H1 (cell line): ENCODE data around the gene N4BP3. TPM values are rescaled to one million over a fixed set of nuclear protein-coding genes. Genes with fewer than 3 reads are reported as not detected.

ENCODE experiments used
- CTCF ChIA-PET: fragments of 300-600 bp; sonication (Branson Sonifier 250); formaldehyde crosslinking; loops from one replicate; lab custom pipeline; 2021; ENCODE audit not compliant: partially characterized antibody; lab: Charles Lee
- POLR2A ChIA-PET: fragments of 300-600 bp; sonication (Branson Sonifier 250); formaldehyde crosslinking; loops from one replicate; lab custom pipeline; 2021; ENCODE audit warnings: inconsistent platforms; ENCODE audit not compliant: partially characterized antibody; lab: Charles Lee
- DNase-seq, 2 experiments: peaks; one replicate each; pipeline versions ENCODE4 v3.0.0 to v3.0.0-alpha.2; 2010 to 2022; ENCODE audit warnings: low spot score in 2 of 2, low read depth in 1 of 2, mixed read lengths in 1 of 2
- FAIRE-seq: peaks from 2 replicates; lab custom pipeline; 2011; peaks lifted over from hg19 to GRCh38; lab: Jason Lieb, UNC
- H2AFZ ChIP-seq: 2 replicates; pipeline ENCODE4 v1.8.1; 2012; ENCODE audit warnings: low read length, inconsistent platforms
- H2AK5ac ChIP-seq: 2 replicates; pipeline ENCODE4 v1.6.1; 2013; ENCODE audit warnings: low read depth, low read length
- H2BK120ac ChIP-seq: replicated peaks from 2 replicates; pipeline ENCODE3; 2013; ENCODE audit warnings: low read depth, low read length, inconsistent platforms
- H2BK12ac ChIP-seq: 2 replicates; pipeline ENCODE4 v1.6.1; 2013; ENCODE audit warnings: low read depth, low read length
- H2BK15ac ChIP-seq: 2 replicates; pipeline ENCODE4 v1.6.1; 2013; ENCODE audit warnings: low read length
- H2BK20ac ChIP-seq: 2 replicates; pipeline ENCODE4 v1.6.1; 2013; ENCODE audit warnings: low read length
- H2BK5ac ChIP-seq: 2 replicates; pipeline ENCODE4 v1.6.1; 2013; ENCODE audit warnings: low read depth, low read length
- H3K14ac ChIP-seq: 2 replicates; pipeline ENCODE4 v1.6.1; 2013; ENCODE audit warnings: inconsistent platforms; ENCODE audit not compliant: insufficient read length
- H3K18ac ChIP-seq: 2 replicates; pipeline ENCODE4 v1.6.1; 2013; ENCODE audit warnings: low read length; ENCODE audit errors: extremely low read depth
- H3K23ac ChIP-seq: 2 replicates; pipeline ENCODE4 v1.6.1; 2013; ENCODE audit warnings: inconsistent platforms; ENCODE audit not compliant: insufficient read length
- H3K23me2 ChIP-seq: 2 replicates; pipeline ENCODE4 v1.6.1; 2013; ENCODE audit warnings: low read depth, low read length
- H3K27ac ChIP-seq: 2 replicates; pipeline ENCODE4 v1.6.1; 2011; ENCODE audit warnings: low read depth, low read length, inconsistent platforms
- H3K27me3 ChIP-seq, 4 experiments: replicated peaks in 1 of 4; 1 replicate in 1 of 4; 2 replicates in 3 of 4; pipeline versions ENCODE4 v1.6.1 to v1.8.1; 2011 to 2013; ENCODE audit warnings: low read length in 3 of 4, mild to moderate bottlenecking in 3 of 4, inconsistent platforms in 2 of 4, mixed read lengths in 2 of 4, moderate library complexity in 1 of 4; ENCODE audit not compliant: control insufficient read depth in 3 of 4, insufficient read depth in 3 of 4; ENCODE audit errors: extremely low read depth in 1 of 4
- H3K36me3 ChIP-seq, 4 experiments: 2 replicates each; pipeline versions ENCODE4 v1.6.1 to v1.8.1; 2011 to 2013; ENCODE audit warnings: mild to moderate bottlenecking in 4 of 4, low read length in 3 of 4, moderate library complexity in 2 of 4, control low read depth in 1 of 4, inconsistent platforms in 1 of 4; ENCODE audit not compliant: insufficient read depth in 4 of 4, control insufficient read depth in 2 of 4
- H3K4ac ChIP-seq: replicated peaks from 2 replicates; pipeline ENCODE3; 2013; ENCODE audit warnings: low read length, low read depth, mixed read lengths, inconsistent platforms; ENCODE audit not compliant: insufficient read length
- H3K4me1 ChIP-seq, 4 experiments: replicated peaks in 1 of 4; 1 replicate in 1 of 4; 2 replicates in 3 of 4; pipeline versions ENCODE4 v1.6.1 to v1.8.1; 2011 to 2013; ENCODE audit warnings: low read length in 3 of 4, inconsistent platforms in 2 of 4, mixed read lengths in 1 of 4; ENCODE audit not compliant: insufficient read depth in 4 of 4, control insufficient read depth in 3 of 4
- H3K4me2 ChIP-seq, 2 experiments: 2 replicates each; pipeline versions ENCODE4 v1.6.1 to v1.8.1; 2011 to 2013; ENCODE audit warnings: low read depth in 2 of 2, low read length in 2 of 2, control low read depth in 1 of 2, inconsistent platforms in 1 of 2, mild to moderate bottlenecking in 1 of 2; ENCODE audit not compliant: insufficient read depth in 1 of 2
- H3K4me3 ChIP-seq, 4 experiments: fragments of 200-600, 300-600 bp in 1 of 4; sonication (generic), shearing (Covaris generic), sonication (Bioruptor Twin) in 1 of 4; 2 replicates each; pipeline versions ENCODE4 v1.5.1 to v1.8.1; 2011 to 2016; ENCODE audit warnings: low read length in 4 of 4, low read depth in 3 of 4, control low read depth in 2 of 4, inconsistent platforms in 2 of 4, mild to moderate bottlenecking in 2 of 4, mixed read lengths in 1 of 4, moderate library complexity in 1 of 4; ENCODE audit not compliant: insufficient read depth in 2 of 4; ENCODE audit errors: extremely low read depth in 1 of 4
- H3K56ac ChIP-seq: replicated peaks from 2 replicates; pipeline ENCODE3; 2013; ENCODE audit warnings: low read depth, mild to moderate bottlenecking, mixed read lengths, low read length, inconsistent platforms; ENCODE audit not compliant: insufficient read length
- H3K79me1 ChIP-seq: 2 replicates; pipeline ENCODE4 v1.6.1; 2013; ENCODE audit warnings: low read depth, low read length, control low read depth
- H3K79me2 ChIP-seq, 2 experiments: 2 replicates each; pipeline versions ENCODE4 v1.6.1 to v1.8.1; 2012 to 2013; ENCODE audit warnings: low read length in 2 of 2, mild to moderate bottlenecking in 2 of 2, inconsistent platforms in 1 of 2; ENCODE audit not compliant: insufficient read depth in 2 of 2, control insufficient read depth in 1 of 2
- H3K9ac ChIP-seq, 4 experiments: replicated peaks in 1 of 4; 1 replicate in 1 of 4; 2 replicates in 3 of 4; pipeline versions ENCODE4 v1.6.1 to v1.8.1; 2011 to 2013; ENCODE audit warnings: low read depth in 3 of 4, low read length in 3 of 4, control low read depth in 2 of 4, mild to moderate bottlenecking in 2 of 4, moderate library complexity in 2 of 4, inconsistent platforms in 1 of 4; ENCODE audit errors: extremely low read depth in 1 of 4
- H3K9me3 ChIP-seq, 2 experiments: 2 replicates each; pipeline versions ENCODE4 v1.6.1 to v1.8.1; 2012 to 2013; ENCODE audit warnings: mild to moderate bottlenecking in 2 of 2, moderate library complexity in 2 of 2, control low read depth in 1 of 2, inconsistent platforms in 1 of 2, low read depth in 1 of 2, low read length in 1 of 2, mixed read lengths in 1 of 2; ENCODE audit not compliant: insufficient read depth in 2 of 2
- H4K20me1 ChIP-seq, 2 experiments: replicated peaks in 1 of 2; 2 replicates each; pipeline versions ENCODE3 to v1.8.1; 2011 to 2013; ENCODE audit warnings: inconsistent platforms in 2 of 2, low read length in 2 of 2, mild to moderate bottlenecking in 1 of 2; ENCODE audit not compliant: insufficient read depth in 2 of 2, control insufficient read depth in 1 of 2
- H4K5ac ChIP-seq: 2 replicates; pipeline ENCODE4 v1.6.1; 2013; ENCODE audit warnings: low read length, low read depth, mixed read lengths, inconsistent platforms; ENCODE audit not compliant: insufficient read length
- H4K8ac ChIP-seq: 2 replicates; pipeline ENCODE4 v1.8.0; 2013; ENCODE audit warnings: mild to moderate bottlenecking, moderate library complexity, low read length, inconsistent platforms; ENCODE audit not compliant: insufficient read depth; ENCODE audit errors: extremely low read depth
- H4K91ac ChIP-seq: replicated peaks from 2 replicates; pipeline ENCODE3; 2013; ENCODE audit warnings: low read length, mixed read lengths, inconsistent platforms; ENCODE audit not compliant: insufficient read length
- BRCA1 ChIP-seq: IDR thresholded peaks from 2 replicates; pipeline ENCODE4 v1.6.1; 2012; ENCODE audit warnings: low read depth, low read length, improper control_type of control experiment
- EP300 ChIP-seq, 2 experiments: IDR thresholded peaks; 1 replicate in 1 of 2; 2 replicates in 1 of 2; pipeline ENCODE4 v1.6.1; 2011 to 2012; ENCODE audit warnings: low read depth in 2 of 2, low read length in 2 of 2, mild to moderate bottlenecking in 2 of 2, borderline replicate concordance in 1 of 2, inconsistent platforms in 1 of 2, moderate library complexity in 1 of 2
- NRF1 ChIP-seq: IDR thresholded peaks from 2 replicates; pipeline ENCODE4 v1.6.1; 2011; ENCODE audit warnings: mild to moderate bottlenecking, low read depth, low read length, improper control_type of control experiment
- POLR2A ChIP-seq, 2 experiments: IDR thresholded peaks; 1 replicate in 1 of 2; 2 replicates in 1 of 2; pipeline ENCODE4 v1.6.1; 2011; ENCODE audit warnings: low read depth in 2 of 2, low read length in 2 of 2, mild to moderate bottlenecking in 2 of 2; ENCODE audit errors: control extremely low read depth in 1 of 2
- RFX5 ChIP-seq: IDR thresholded peaks from 2 replicates; pipeline ENCODE4 v1.6.1; 2011; ENCODE audit warnings: low read depth, low read length, improper control_type of control experiment, borderline replicate concordance
- SIN3A ChIP-seq, 2 experiments: IDR thresholded peaks in 1 of 2; conservative IDR thresholded peaks in 1 of 2; 2 replicates each; pipeline ENCODE4 v1.6.1; 2011 to 2012; ENCODE audit warnings: low read length in 2 of 2, improper control_type of control experiment in 1 of 2, low read depth in 1 of 2, mild to moderate bottlenecking in 1 of 2
- SIX5 ChIP-seq: IDR thresholded peaks from 2 replicates; pipeline ENCODE4 v1.6.1; 2011; ENCODE audit warnings: mild to moderate bottlenecking, low read depth, low read length
- SRF ChIP-seq: IDR thresholded peaks from 2 replicates; pipeline ENCODE4 v1.6.1; 2011; ENCODE audit warnings: mild to moderate bottlenecking, low read depth, low read length, moderate library complexity
- TAF7 ChIP-seq: optimal IDR thresholded peaks from 2 replicates; pipeline ENCODE3; 2011; ENCODE audit warnings: low read depth, mild to moderate bottlenecking, inconsistent platforms, low read length, moderate library complexity, borderline replicate concordance
- WGBS, 2 experiments: shearing (Covaris generic) in 1 of 2; methylation state at CpG; one replicate each; pipeline versions ENCODE4 v1.1.6 to v1.1.7; 2013 to 2015; ENCODE audit warnings: low lambda C conversion rate in 2 of 2, mixed read lengths in 2 of 2, inconsistent platforms in 1 of 2, low coverage in 1 of 2, missing lambda C conversion rate in 1 of 2; ENCODE audit not compliant: insufficient replicate concordance in 2 of 2, insufficient coverage in 1 of 2, insufficient read length in 1 of 2; ENCODE audit errors: extremely low coverage in 1 of 2, missing lambda C conversion rate in 1 of 2; 5-methylcytosine and 5-hydroxymethylcytosine counted together
- polyA plus RNA-seq, 7 experiments: library from polyadenylated mRNA; depleted of rRNA in 3 of 7; stranded (reverse) in 5 of 7; unstranded in 2 of 7; fragments of >200 nt in 5 of 7; fragments of 200-250 nt in 2 of 7; gene quantifications; 1 replicate in 5 of 7; 2 replicates in 1 of 7; 4 replicates in 1 of 7; pipeline versions ENCODE4 v1.2.1 to v1.2.3, GENCODE V29; 2011 to 2013; ENCODE audit warnings: missing spikeins in 2 of 7, mixed read lengths in 2 of 7
- total RNA-seq: library from RNA; stranded (reverse); fragmentation: NEBNext Ultra II Directional; extraction: Animal tissue kit (Norgen Biotek cat#: 25700); gene quantifications from 2 replicates; pipeline ENCODE4 v1.2.1, GENCODE V29; 2021
- TF ChIP-seq, protein P1 (sequence below), 3 experiments: IDR thresholded peaks; 1 replicate in 2 of 3; 2 replicates in 1 of 3; pipeline versions ENCODE4 v1.5.1 to v1.6.1; 2011; ENCODE audit warnings: low read length in 3 of 3, mild to moderate bottlenecking in 3 of 3, inconsistent platforms in 2 of 3, low read depth in 1 of 3, moderate library complexity in 1 of 3; ENCODE audit not compliant: insufficient read depth in 1 of 3; ENCODE audit errors: control extremely low read depth in 1 of 3

Gene N4BP3
- total and polyA plus RNA-seq, 2 of the 8 experiments (the other 6 are each of a cell fraction or from before 2014, with no cell fraction given): 13.1 to 39.2 TPM

DNA sequence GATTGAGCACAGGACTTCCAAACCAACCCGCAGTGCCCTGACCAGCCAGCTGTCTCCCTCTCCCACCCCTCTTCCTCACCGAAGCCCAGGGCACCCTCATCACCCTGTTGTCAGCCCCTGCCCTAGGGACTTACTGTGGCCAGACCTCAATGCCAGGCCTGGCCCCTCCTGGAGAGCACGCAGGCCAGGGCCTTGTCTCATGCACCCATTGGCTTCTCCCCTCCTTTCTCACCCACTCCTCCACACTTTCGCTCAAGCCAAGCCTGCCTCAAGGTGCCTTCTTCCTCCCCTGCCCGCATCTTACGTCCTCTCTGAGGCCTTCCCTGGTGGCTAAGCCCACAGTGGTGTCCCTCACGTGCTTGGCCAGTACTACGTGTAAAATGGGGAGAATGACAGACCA is 33.3 kb upstream of the N4BP3 start:
- no peak overlapping the region for H3K56ac ChIP-seq
- H2BK12ac ChIP-seq: no peak overlapping the region
- H3K18ac ChIP-seq: no peak overlapping the region
- ChIA-PET POLR2A (interaction anchor here (0.7 to 11.1 kb wide), 9 partner anchors 34 to 71 kb away, joined by 3 to 115 read pairs (median 6); partner anchors contain the start of genes N4BP3 and RMND5B), CTCF (interaction anchor here (0.8 to 14.6 kb wide), 5 partner anchors 9 to 72 kb away, joined by 3 to 515 read pairs (median 4); partner anchors contain the start of genes N4BP3 and NHP2)
- no peak overlapping the region for H3K4me3 ChIP-seq
- no peak overlapping the region for H2BK120ac ChIP-seq
- H4K91ac ChIP-seq: no peak overlapping the region
- H4K5ac ChIP-seq: no peak overlapping the region
- no peaks in the 10 kb centered on the region for H3K79me1 ChIP-seq
- H3K23ac ChIP-seq: no peak overlapping the region
- no peak overlapping the region for H3K27ac ChIP-seq
- H3K4me2 ChIP-seq: no peak overlapping the region
- H2AFZ ChIP-seq: no peak overlapping the region
- H4K8ac ChIP-seq: no peak overlapping the region
- H3K36me3 ChIP-seq: no peaks in the 10 kb centered on the region
- H2BK15ac ChIP-seq: no peak overlapping the region; the same call in 1 of the 2 replicates
- H3K27me3 ChIP-seq: peaks cover 0 to 7% (median 4%) of the 10 kb centered on the region in 4 experiments; a peak in 3 of 7 replicates
- no peak overlapping the region for H2AK5ac ChIP-seq
- DNase-seq: no peak
- no peak overlapping the region for H3K4ac ChIP-seq
- no peaks in the 10 kb centered on the region for H3K9me3 ChIP-seq
- no peaks in the 10 kb centered on the region for H3K23me2 ChIP-seq
- no peak overlapping the region for H2BK20ac ChIP-seq
- 83% methylated on average over 8 of the region's 8 CpGs; no CpG with 5 or more reads in 1 of the 2 experiments for WGBS, 2 experiments
- H2BK5ac ChIP-seq: no peak overlapping the region
- H3K4me1 ChIP-seq: peaks cover 0 to 17% (median 6%) of the 10 kb centered on the region in 4 experiments; a peak in 3 of 7 replicates
- no peak overlapping the region for H3K14ac ChIP-seq
- FAIRE-seq: no peak
- H3K9ac ChIP-seq: no peak overlapping the region
- no peaks in the 10 kb centered on the region for H4K20me1 ChIP-seq
- H3K79me2 ChIP-seq: no peaks in the 10 kb centered on the region
- TF ChIP-seq TAF7: no peak
- no peak for TF ChIP-seq SIX5
- no peak for TF ChIP-seq SRF
- no peak for TF ChIP-seq NRF1
- TF ChIP-seq RFX5: no peak
- TF ChIP-seq, protein P1, sequence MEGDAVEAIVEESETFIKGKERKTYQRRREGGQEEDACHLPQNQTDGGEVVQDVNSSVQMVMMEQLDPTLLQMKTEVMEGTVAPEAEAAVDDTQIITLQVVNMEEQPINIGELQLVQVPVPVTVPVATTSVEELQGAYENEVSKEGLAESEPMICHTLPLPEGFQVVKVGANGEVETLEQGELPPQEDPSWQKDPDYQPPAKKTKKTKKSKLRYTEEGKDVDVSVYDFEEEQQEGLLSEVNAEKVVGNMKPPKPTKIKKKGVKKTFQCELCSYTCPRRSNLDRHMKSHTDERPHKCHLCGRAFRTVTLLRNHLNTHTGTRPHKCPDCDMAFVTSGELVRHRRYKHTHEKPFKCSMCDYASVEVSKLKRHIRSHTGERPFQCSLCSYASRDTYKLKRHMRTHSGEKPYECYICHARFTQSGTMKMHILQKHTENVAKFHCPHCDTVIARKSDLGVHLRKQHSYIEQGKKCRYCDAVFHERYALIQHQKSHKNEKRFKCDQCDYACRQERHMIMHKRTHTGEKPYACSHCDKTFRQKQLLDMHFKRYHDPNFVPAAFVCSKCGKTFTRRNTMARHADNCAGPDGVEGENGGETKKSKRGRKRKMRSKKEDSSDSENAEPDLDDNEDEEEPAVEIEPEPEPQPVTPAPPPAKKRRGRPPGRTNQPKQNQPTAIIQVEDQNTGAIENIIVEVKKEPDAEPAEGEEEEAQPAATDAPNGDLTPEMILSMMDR (IDR thresholded peaks at IDR 0.05; ENCODE audit: control extremely low read depth in 1 of 3, insufficient read depth in 1 of 3, low read depth in 1 of 3, low read length in 3 of 3): no peak
- no peak for TF ChIP-seq SIN3A (conservative IDR thresholded peaks at IDR 0.05 in 1 of 2, IDR thresholded peaks at IDR 0.05 in 1 of 2; ENCODE audit: low read depth in 1 of 2, low read length in 2 of 2)
- no peak for TF ChIP-seq BRCA1
- no peak for TF ChIP-seq POLR2A (IDR thresholded peaks at IDR 0.05; ENCODE audit: control extremely low read depth in 1 of 2, low read depth in 2 of 2, low read length in 2 of 2)
- no peak for TF ChIP-seq EP300 (IDR thresholded peaks at IDR 0.05; ENCODE audit: borderline replicate concordance in 1 of 2, low read depth in 2 of 2, low read length in 2 of 2)
